Activated naive CD4-positive, alpha-beta T cell treated with anti-CD3 and anti-CD28 coated beads for 36 hours (primary cell): ENCODE data around the gene EPB41. TPM values are rescaled to one million over a fixed set of nuclear protein-coding genes. Genes with fewer than 3 reads are reported as not detected.
"Not testable (repeated sequence)": the region's sequence is repeated elsewhere in the genome, so short reads cannot be mapped to it uniquely, and the experiment has no call there.

ENCODE experiments used
- CTCF ChIA-PET: fragments of 350-600 bp; sonication (Branson Sonifier 250); formaldehyde crosslinking; loops from one replicate; lab custom pipeline; 2021; ENCODE audit warnings: antibody characterized with exemption; lab: Charles Lee
- DNase-seq: peaks from one replicate; pipeline ENCODE4 v3.0.0-alpha.2; 2020
- H3K27ac Mint-ChIP-seq: one replicate; pipeline ENCODE4 v1.8.0; 2021; ENCODE audit warnings: mild to moderate bottlenecking, mixed read lengths
- H3K27me3 Mint-ChIP-seq: one replicate; pipeline ENCODE4 v1.8.0; 2021; ENCODE audit warnings: low read depth, mixed read lengths
- H3K36me3 Mint-ChIP-seq: one replicate; pipeline ENCODE4 v1.8.0; 2021; ENCODE audit warnings: low read depth, mixed read lengths
- H3K4me1 Mint-ChIP-seq: one replicate; pipeline ENCODE4 v1.8.0; 2021; ENCODE audit warnings: low read depth, mixed read lengths
- H3K4me3 Mint-ChIP-seq: one replicate; pipeline ENCODE4 v1.8.0; 2021; ENCODE audit warnings: mild to moderate bottlenecking, moderate library complexity, mixed read lengths
- H3K9me3 Mint-ChIP-seq: one replicate; pipeline ENCODE4 v1.8.0; 2021; ENCODE audit warnings: mixed read lengths
- intact Hi-C: fragments of 100-400 bp; cut with micrococcal nuclease; formaldehyde crosslinking; loops from one replicate; pipeline ENCODE4 v1.15.1; 2023
- total RNA-seq, 2 experiments: library from RNA; stranded (reverse); gene quantifications; one replicate each; pipeline ENCODE4 v1.2.3, GENCODE V29; 2021

Gene EPB41
- total RNA-seq, 2 experiments from 2014 or later: 97.4 to 100 TPM

DNA sequence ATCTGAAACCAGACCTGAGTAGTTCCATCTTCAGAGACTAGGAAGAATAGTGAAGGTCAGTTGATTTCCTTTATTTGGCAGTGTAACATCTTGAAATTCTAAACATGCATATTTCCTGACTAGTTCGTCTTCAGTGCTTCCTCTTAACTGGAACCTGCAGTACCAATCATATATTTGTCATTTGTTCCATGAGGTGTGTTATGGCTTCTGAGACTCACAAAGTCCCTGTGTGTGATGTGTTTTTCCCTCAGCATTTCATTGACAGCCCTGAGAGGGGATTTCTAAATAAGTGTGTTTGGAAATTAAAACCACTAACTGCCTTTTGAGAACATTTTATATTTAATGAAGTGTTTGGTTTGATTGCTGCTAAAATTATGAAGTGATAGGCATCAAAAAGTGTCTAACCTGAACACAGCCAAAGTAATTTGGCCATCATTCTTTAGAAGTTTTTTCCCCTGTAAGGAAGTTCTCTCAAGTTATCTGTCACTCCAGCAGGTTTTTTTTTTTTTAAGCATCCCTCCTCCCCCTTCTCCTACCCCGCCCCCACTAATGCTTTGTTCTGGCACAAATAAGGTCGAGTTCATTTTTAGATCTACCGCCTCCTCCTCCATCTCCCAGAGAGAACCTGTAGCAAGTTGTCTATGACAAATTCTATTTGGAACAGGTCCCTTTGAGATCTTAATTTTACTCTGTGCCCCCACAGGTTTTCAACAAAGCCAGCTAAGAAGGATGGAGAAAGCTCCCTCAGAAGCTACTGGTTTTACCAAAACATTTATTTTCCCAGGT lies 148.0 kb downstream of the EPB41 start:
- peak; percentile 72 for DNase-seq
- H3K4me1 Mint-ChIP-seq: peaks cover 53% of the 10 kb centered on the region
- H3K4me3 Mint-ChIP-seq: peak overlapping the region; percentile 55
- peaks cover 13% of the 10 kb centered on the region for H3K36me3 Mint-ChIP-seq
- peak overlapping the region; percentile 99 for H3K27ac Mint-ChIP-seq
- no peaks in the 10 kb centered on the region for H3K9me3 Mint-ChIP-seq
- H3K27me3 Mint-ChIP-seq: no peaks in the 10 kb centered on the region
- CTCF ChIA-PET: interaction anchor here (0.6 to 1.6 kb wide), 5 partner anchors 20 to 185 kb away, joined by 3 to 8 read pairs (median 3); no protein-coding TSS in a partner anchor
- intact Hi-C loops: loop anchor here (1.0 to 2.0 kb wide), 9 partner anchors 20 to 414 kb away; partner anchors contain the start of genes EPB41, RNU11, SRSF4 and TMEM200B

DNA sequence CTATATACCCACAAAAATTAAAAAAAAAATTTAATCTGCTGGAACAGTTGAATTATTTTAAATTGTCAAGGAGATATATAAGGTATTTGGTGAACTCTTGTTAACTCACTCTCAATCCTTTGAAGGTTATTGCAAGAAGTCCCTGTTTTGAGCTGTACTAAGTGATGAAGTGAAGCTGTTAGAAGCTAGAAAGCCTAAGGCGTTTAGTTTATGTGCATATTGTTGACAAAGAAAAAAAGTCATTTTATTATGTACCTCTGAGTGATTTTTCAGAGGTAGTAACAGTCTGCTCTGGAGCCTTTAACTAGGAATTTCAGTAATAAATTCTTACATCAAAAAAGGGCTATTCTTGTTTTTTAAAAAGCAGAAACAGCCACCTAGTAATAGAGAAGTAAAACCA lies 149.7 kb downstream of the EPB41 start:
- CTCF ChIA-PET: interaction anchor here (1.6 to 2.4 kb wide), 3 partner anchors 30 to 187 kb away, joined by 4 to 8 read pairs (median 6); no protein-coding TSS in a partner anchor
- Mint-ChIP-seq H3K4me1 (peaks cover 53% of the 10 kb centered on the region), H3K27ac (peak overlapping the region; percentile 99), H3K9me3 (no peaks in the 10 kb centered on the region), H3K27me3 (no peaks in the 10 kb centered on the region), H3K4me3 (no peak overlapping the region), H3K36me3 (peaks cover 19% of the 10 kb centered on the region)
- DNase-seq: no peak
- intact Hi-C loops: no loop called here

DNA sequence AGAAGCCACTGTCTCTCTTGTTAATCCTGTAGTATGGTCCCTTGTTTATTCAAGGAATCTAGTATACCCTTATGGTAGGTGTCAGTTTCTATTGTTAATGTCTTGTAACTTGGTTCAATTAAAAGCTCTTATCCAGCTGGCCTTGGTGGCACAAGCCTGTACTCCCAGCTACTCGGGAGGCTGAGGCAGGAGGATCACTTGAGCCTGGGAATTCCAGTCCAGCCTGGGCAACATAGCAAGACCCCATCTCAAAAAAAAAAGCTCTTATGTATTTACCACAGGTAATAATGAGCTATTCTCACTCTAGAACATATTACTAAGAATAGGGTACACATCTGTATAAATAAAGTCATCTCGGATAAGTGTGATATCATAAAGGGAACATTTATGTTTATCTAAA lies 162.8 kb downstream of the EPB41 start:
- Mint-ChIP-seq H3K36me3 (peaks cover 6% of the 10 kb centered on the region), H3K9me3 (no peaks in the 10 kb centered on the region), H3K27ac (no peak overlapping the region), H3K4me1 (peaks cover 10% of the 10 kb centered on the region), H3K27me3 (no peaks in the 10 kb centered on the region), H3K4me3 (no peak overlapping the region)
- CTCF ChIA-PET: interaction anchor here (1.2 kb wide), 1 partner anchor 43 kb away, joined by 6 read pairs; no protein-coding TSS in a partner anchor
- DNase-seq: no peak
- intact Hi-C loops: no loop called here

DNA sequence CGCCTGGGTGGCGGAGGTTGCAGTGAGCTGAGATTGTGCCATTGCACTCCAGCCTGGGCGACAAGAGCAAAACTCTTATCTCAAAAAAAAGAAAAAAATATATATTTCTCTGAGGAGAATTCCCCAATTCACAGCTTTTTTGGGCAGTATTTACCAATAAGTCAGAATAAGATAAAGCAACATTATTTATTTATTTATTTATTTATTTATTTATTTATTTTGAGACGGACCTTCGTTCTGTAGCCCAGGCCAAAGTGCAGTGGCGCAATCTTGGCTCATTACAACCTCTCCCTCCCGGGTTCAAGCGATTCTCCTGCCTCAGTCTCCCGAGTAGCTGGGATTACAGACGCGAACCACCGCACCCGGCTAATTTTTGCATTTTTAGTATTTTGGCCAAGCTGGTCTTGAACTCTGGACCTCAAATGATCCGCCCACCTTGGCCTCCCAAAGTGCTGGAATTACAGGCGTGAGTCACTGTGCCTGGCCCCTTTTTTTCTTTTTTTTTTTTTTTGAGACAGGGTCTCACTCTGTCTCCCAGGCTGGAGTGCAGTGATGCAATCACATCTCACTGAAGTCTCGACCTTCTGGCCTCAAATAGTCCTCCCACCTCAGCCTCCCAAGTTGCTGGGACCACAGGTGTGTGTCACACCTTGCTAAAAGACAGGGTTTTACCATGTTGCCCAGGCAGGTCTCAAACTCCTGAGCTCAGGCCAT lies 165.7 kb downstream of the EPB41 start:
- H3K27me3 Mint-ChIP-seq, H3K27ac Mint-ChIP-seq, H3K4me3 Mint-ChIP-seq, DNase-seq, H3K36me3 Mint-ChIP-seq, H3K9me3 Mint-ChIP-seq, intact Hi-C loops, CTCF ChIA-PET: not testable (repeated sequence)
- H3K4me1 Mint-ChIP-seq: peaks cover 15% of the 10 kb centered on the region

DNA sequence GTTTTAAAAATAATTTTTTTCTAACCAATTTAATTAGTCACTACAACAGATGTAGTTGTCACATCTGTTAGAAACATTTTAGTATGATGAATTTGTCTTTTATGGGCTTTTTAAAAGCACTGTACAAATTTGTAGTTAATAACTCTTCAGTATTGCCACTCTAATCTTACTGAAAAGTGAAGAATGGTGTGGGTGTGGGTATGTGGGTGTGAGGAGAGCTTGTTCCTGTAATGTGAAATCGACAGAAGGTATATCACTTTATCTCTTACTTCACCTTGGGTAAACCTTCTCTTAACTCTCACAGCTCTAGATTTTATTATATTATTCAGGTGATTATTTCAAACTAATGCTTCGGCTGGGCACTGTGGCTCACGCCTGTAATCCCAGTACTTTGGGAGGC lies 166.8 kb downstream of the EPB41 start:
- intact Hi-C loops: no loop called here
- Mint-ChIP-seq H3K36me3 (peaks cover 6% of the 10 kb centered on the region), H3K4me1 (peaks cover 15% of the 10 kb centered on the region), H3K27me3 (no peaks in the 10 kb centered on the region), H3K27ac (no peak overlapping the region), H3K4me3 (no peak overlapping the region), H3K9me3 (no peaks in the 10 kb centered on the region)
- CTCF ChIA-PET: interaction anchor here (0.7 to 1.2 kb wide), 2 partner anchors 12 to 1141 kb away, joined by 3 to 4 read pairs; no protein-coding TSS in a partner anchor
- DNase-seq: no peak

DNA sequence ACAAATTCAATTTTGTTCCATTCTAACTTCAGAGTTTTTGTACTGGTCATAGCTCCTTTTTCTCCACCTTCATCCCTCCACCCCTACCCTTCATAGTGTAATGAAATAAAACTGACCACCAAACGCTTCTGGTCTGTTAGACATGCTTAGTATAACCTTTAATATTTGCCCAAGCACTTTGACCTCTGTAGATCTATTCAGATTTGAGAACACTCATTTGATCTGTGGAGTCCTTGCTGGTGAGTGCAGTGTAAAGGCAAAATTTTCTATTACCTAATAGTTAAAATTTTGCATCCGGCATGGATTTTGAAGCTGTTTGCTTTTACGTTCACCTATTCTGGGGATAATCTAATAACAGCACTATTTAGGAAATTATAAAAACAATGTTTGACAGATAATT lies 168.2 kb downstream of the EPB41 start:
- CTCF ChIA-PET: interaction anchor here (0.6 to 1.3 kb wide), 4 partner anchors 13 to 197 kb away, joined by 3 to 4 read pairs (median 4); no protein-coding TSS in a partner anchor
- H3K4me1 Mint-ChIP-seq: peaks cover 15% of the 10 kb centered on the region
- no peaks in the 10 kb centered on the region for H3K9me3 Mint-ChIP-seq
- H3K4me3 Mint-ChIP-seq: no peak overlapping the region
- intact Hi-C loops: no loop called here
- DNase-seq: no peak
- H3K36me3 Mint-ChIP-seq: peaks cover 6% of the 10 kb centered on the region
- no peaks in the 10 kb centered on the region for H3K27me3 Mint-ChIP-seq
- H3K27ac Mint-ChIP-seq: no peak overlapping the region

DNA sequence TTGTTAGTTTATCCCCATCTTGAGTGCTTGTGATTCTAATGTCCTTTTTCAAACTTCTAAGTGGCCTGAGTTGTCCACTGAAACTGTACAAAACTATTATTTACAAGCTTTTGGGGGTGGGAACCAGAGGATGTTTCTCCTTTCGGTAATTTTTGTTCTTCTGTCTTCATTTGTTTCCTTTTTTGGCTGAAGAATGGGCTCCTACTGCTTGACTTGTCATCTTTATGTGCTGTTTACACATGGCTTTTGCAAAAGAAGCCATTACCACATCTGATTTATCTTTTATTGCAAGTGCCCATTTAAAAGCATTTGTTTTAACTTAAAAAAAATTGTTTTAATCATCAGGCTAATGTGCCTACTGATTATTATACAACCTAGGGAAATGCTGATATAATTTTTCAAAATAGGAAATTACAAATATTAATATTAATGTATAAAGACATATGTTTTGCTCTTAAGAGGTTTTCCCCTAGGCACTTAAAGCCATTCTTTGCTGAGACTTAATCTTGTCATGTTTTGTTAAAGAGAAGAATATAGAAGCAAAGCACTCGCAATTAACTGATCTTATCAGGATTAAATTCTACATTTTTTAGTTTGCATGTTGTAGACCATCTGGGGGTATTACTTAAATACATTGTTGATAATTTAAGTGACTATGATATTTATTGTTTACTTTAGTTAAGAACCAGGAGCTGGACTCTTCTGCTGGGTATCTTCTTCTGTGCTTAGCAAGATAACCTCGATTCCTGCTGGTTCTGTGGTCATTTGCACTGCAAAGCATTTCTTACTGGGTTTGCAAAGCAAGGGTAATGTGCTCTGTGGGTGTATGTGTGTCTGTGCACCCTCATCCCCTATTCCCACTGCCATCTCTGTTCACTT lies 169.2 kb downstream of the EPB41 start:
- Mint-ChIP-seq H3K4me3 (no peak overlapping the region), H3K27ac (peak overlapping the region; percentile 69), H3K9me3 (no peaks in the 10 kb centered on the region), H3K36me3 (peaks cover 4% of the 10 kb centered on the region), H3K27me3 (no peaks in the 10 kb centered on the region), H3K4me1 (peaks cover 15% of the 10 kb centered on the region)
- CTCF ChIA-PET: interaction anchor here (1.0 kb wide), 1 partner anchor 118 kb away, joined by 3 read pairs; no protein-coding TSS in a partner anchor
- intact Hi-C loops: no loop called here
- no peak for DNase-seq

DNA sequence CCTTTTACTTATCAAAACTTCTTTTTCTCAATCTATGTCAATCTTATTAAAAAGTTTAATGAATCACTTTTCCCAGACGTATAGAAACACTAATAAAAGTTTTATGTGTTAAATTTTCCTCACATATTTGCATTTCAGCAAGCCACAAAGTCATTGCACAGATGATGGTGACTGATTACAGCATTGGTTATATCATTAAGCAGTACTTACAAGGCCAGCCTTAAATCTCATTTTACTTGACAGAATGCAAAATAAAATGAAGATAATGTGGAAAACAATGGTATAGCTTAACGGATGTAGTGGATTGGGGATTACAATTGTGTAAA lies 169.8 kb downstream of the EPB41 start:
- intact Hi-C loops: no loop called here
- Mint-ChIP-seq H3K9me3 (no peaks in the 10 kb centered on the region), H3K27me3 (no peaks in the 10 kb centered on the region), H3K4me1 (peaks cover 15% of the 10 kb centered on the region), H3K4me3 (no peak overlapping the region), H3K36me3 (peaks cover 7% of the 10 kb centered on the region), H3K27ac (peak overlapping the region; percentile 69)
- CTCF ChIA-PET: interaction anchor here (0.6 to 1.0 kb wide), 2 partner anchors 24 to 118 kb away, joined by 3 to 4 read pairs; no protein-coding TSS in a partner anchor
- no peak for DNase-seq

DNA sequence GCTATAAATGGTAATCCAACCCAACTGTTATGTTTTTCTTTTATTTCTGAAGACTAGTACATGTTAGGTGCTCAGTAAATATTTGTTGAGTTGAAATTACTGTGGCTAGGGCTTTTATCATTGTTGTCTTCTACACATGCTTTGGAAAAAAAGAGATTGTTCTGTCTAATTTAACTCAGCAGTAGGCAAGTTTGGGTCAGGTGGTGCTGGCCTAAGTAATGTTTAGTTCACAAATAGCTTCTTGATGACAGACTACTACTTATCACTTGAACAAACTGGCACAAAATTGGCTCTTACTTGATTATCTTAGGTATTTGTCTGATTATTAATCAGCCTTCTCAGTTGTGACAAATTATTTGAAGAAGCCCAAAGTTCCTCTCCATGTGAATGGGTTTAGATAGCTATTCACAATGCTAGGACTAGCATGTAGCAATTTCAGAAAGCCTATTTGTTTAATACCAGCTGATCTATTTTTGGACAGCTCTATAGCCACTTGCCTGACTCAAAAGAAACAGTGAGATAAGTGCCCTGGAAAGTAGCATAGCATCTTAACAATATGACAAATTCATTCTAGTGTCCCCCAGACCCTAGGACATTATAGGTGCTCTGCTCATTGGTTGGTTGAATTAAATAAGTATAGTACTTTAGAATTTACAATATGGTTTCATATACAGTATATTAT lies 176.7 kb downstream of the EPB41 start:
- intact Hi-C loops: no loop called here
- peaks cover 2% of the 10 kb centered on the region for H3K9me3 Mint-ChIP-seq
- H3K27ac Mint-ChIP-seq: no peak overlapping the region
- CTCF ChIA-PET: no interaction called here
- H3K36me3 Mint-ChIP-seq: peaks cover 47% of the 10 kb centered on the region
- no peak overlapping the region for H3K4me3 Mint-ChIP-seq
- no peaks in the 10 kb centered on the region for H3K27me3 Mint-ChIP-seq
- peaks cover 4% of the 10 kb centered on the region for H3K4me1 Mint-ChIP-seq
- no peak for DNase-seq

DNA sequence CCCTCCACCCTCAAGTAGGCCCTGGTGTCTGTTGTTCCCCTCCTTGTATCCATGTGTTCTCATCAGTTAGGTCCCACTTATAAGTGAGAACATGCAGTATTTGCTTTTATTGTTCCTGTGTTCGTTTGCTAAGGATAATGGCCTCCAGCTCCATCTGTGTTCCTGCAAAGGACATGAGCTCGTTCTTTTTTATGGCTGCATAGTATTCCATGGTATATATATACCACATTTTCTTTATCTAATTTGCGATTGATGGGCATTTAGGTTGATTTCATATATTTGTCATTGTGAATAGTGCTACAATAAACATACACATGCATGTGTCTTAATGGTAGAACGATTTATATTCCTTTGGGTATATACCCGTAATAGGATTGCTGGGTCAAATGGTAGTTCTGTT lies 178.3 kb downstream of the EPB41 start:
- DNase-seq, H3K27ac Mint-ChIP-seq, H3K9me3 Mint-ChIP-seq, H3K4me3 Mint-ChIP-seq, H3K4me1 Mint-ChIP-seq, CTCF ChIA-PET, H3K27me3 Mint-ChIP-seq, intact Hi-C loops: not testable (repeated sequence)
- H3K36me3 Mint-ChIP-seq: peaks cover 54% of the 10 kb centered on the region

DNA sequence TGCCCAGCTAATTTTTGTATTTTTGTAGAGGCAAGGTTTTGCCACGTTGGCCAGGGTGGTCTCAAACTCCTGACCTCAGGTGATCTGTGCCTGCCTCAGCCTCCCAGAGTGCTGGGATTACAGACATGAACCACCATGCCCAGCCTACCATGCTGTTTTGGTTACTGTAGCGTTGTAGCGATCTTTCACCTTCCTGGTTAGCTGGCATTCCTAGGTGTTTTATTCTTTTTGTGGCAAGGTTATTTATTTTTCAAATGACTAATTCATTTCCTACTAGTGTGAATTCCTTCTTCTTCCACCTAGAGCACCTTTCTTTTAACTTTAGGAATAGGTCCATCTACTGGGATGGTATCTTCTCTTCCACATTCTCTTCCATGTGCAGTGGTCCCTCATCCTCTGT lies 180.1 kb downstream of the EPB41 start:
- Mint-ChIP-seq H3K9me3 (peaks cover 2% of the 10 kb centered on the region), H3K4me1 (peaks cover 10% of the 10 kb centered on the region), H3K36me3 (peaks cover 53% of the 10 kb centered on the region), H3K4me3 (no peak overlapping the region), H3K27ac (no peak overlapping the region), H3K27me3 (no peaks in the 10 kb centered on the region)
- CTCF ChIA-PET: interaction anchor here (0.6 kb wide), 1 partner anchor 41 kb away, joined by 5 read pairs; no protein-coding TSS in a partner anchor
- intact Hi-C loops: no loop called here
- no peak for DNase-seq
